KMS-11 (cell line): ENCODE measurements around the gene OSBPL1A.

ENCODE experiments used
- H2AFZ ChIP-seq: fragments of 200-600 bp; sonication (generic); 2 replicates; pipeline ENCODE4 v1.6.1; 2016; ENCODE audit warnings: antibody characterized with exemption, mixed run types, low read depth
- H3K27ac ChIP-seq: fragments of 200-600 bp; sonication (generic); 2 replicates; pipeline ENCODE4 v1.6.1; 2016; ENCODE audit warnings: mild to moderate bottlenecking, mixed run types
- H3K27me3 ChIP-seq: fragments of 200-600 bp; sonication (generic); 2 replicates; pipeline ENCODE4 v1.6.1; 2017; ENCODE audit warnings: mild to moderate bottlenecking, low read depth, mixed run types, moderate library complexity; ENCODE audit not compliant: insufficient read depth
- H3K36me3 ChIP-seq: fragments of 200-600 bp; sonication (generic); 2 replicates; pipeline ENCODE4 v1.6.1; 2017; ENCODE audit warnings: mild to moderate bottlenecking, mixed run types; ENCODE audit not compliant: insufficient read depth
- H3K4me1 ChIP-seq: fragments of 200-600 bp; sonication (generic); 2 replicates; pipeline ENCODE4 v1.6.1; 2016; ENCODE audit warnings: mild to moderate bottlenecking, low read depth, mixed run types; ENCODE audit not compliant: poor library complexity, severe bottlenecking
- H3K4me2 ChIP-seq: fragments of 200-600 bp; sonication (generic); 2 replicates; pipeline ENCODE4 v1.7.0; 2016; ENCODE audit warnings: mild to moderate bottlenecking, mixed run types
- H3K4me3 ChIP-seq: fragments of 200-600 bp; sonication (generic); IDR thresholded peaks from 2 replicates; pipeline ENCODE4 v1.6.1; 2017; ENCODE audit warnings: low read depth, low read length, mixed read lengths; ENCODE audit not compliant: insufficient read depth
- H3K79me2 ChIP-seq: fragments of 200-600 bp; sonication (generic); 2 replicates; pipeline ENCODE4 v1.6.1; 2016; ENCODE audit warnings: low read depth, mixed run types; ENCODE audit not compliant: insufficient read depth
- H3K9ac ChIP-seq: fragments of 200-600 bp; sonication (generic); 2 replicates; pipeline ENCODE4 v1.6.1; 2016; ENCODE audit warnings: mild to moderate bottlenecking, mixed run types
- H4K20me1 ChIP-seq: fragments of 200-600 bp; sonication (generic); 2 replicates; pipeline ENCODE4 v1.6.1; 2016; ENCODE audit warnings: mild to moderate bottlenecking, mixed run types; ENCODE audit not compliant: insufficient read depth
- CTCF ChIP-seq: fragments of 200-600 bp; sonication (generic); conservative IDR thresholded peaks from 2 replicates; pipeline ENCODE4 v1.6.1; 2017; ENCODE audit warnings: low read depth, mild to moderate bottlenecking, antibody characterized with exemption, low read length, moderate library complexity, mixed read lengths

The OSBPL1A gene

GRCh38 chr18:24395049-24395795 is 2.4 kb downstream of the OSBPL1A start:
- H3K79me2 ChIP-seq = peaks cover 29% of the 10 kb centered on the region; the same call in 1 of the 2 replicates
- H4K20me1 ChIP-seq = no peaks in the 10 kb centered on the region
- H2AFZ ChIP-seq = no peak overlapping the region
- H3K27ac ChIP-seq = peak overlapping the region; percentile 7; the same call in 1 of the 2 replicates
- H3K4me1 ChIP-seq = peaks cover 39% of the 10 kb centered on the region
- H3K4me3 ChIP-seq = no peak overlapping the region
- no peaks in the 10 kb centered on the region for H3K36me3 ChIP-seq
- H3K27me3 ChIP-seq = no peaks in the 10 kb centered on the region
- H3K4me2 ChIP-seq = peak overlapping the region; percentile 40
- TF ChIP-seq CTCF = no peak
- no peak overlapping the region for H3K9ac ChIP-seq

- H3K9ac ChIP-seq = no peak overlapping the region
- TF ChIP-seq CTCF = no peak
- no peak overlapping the region for H3K27ac ChIP-seq
- peaks cover 12% of the 10 kb centered on the region for H3K4me1 ChIP-seq
- H3K4me2 ChIP-seq = no peak overlapping the region
- no peak overlapping the region for H3K4me3 ChIP-seq
- H3K36me3 ChIP-seq = no peaks in the 10 kb centered on the region
- no peak overlapping the region for H2AFZ ChIP-seq
- H4K20me1 ChIP-seq = no peaks in the 10 kb centered on the region
- no peaks in the 10 kb centered on the region for H3K27me3 ChIP-seq
- peaks cover 4% of the 10 kb centered on the region; the same call in 1 of the 2 replicates for H3K79me2 ChIP-seq
These were observed 8.7 kb downstream of the OSBPL1A start for GRCh38 chr18:24388957-24389356.

GRCh38 chr18:24386681-24387080 is 10.9 kb downstream of the OSBPL1A start:
- Histone ChIP-seq H3K27me3 (no peaks in the 10 kb centered on the region), H3K27ac (peak overlapping the region; percentile 3; the same call in 1 of the 2 replicates), H4K20me1 (no peaks in the 10 kb centered on the region), H3K9ac (no peak overlapping the region), H2AFZ (no peak overlapping the region), H3K36me3 (no peaks in the 10 kb centered on the region), H3K4me3 (no peak overlapping the region), H3K4me1 (peaks cover 14% of the 10 kb centered on the region), H3K79me2 (no peaks in the 10 kb centered on the region; the same call in 1 of the 2 replicates), H3K4me2 (no peak overlapping the region)
- TF ChIP-seq CTCF = no peak

GRCh38 chr18:24381126-24381525 is 16.5 kb downstream of the OSBPL1A start:
- Histone ChIP-seq H3K9ac (no peak overlapping the region), H3K27ac (no peak overlapping the region), H4K20me1 (no peaks in the 10 kb centered on the region), H3K36me3 (no peaks in the 10 kb centered on the region), H3K4me2 (no peak overlapping the region), H3K4me3 (no peak overlapping the region), H3K4me1 (peaks cover 22% of the 10 kb centered on the region), H3K27me3 (no peaks in the 10 kb centered on the region), H3K79me2 (no peaks in the 10 kb centered on the region), H2AFZ (no peak overlapping the region)
- TF ChIP-seq CTCF = no peak
